Endodermal cell (in vitro differentiated cells): Measurements from ENCODE around the gene ADAM22. TPM values are rescaled to one million over a fixed set of nuclear protein-coding genes. Genes with fewer than 3 reads are reported as not detected.
"Not testable (repeated sequence)": the region's sequence is repeated elsewhere in the genome, so short reads cannot be mapped to it uniquely, and the experiment has no call there.

ENCODE experiments used
- DNase-seq: peaks from one replicate; pipeline ENCODE4 v3.0.0-alpha.2; 2017
- H3K27ac ChIP-seq: 2 replicates; pipeline ENCODE4 v1.5.1; 2013; ENCODE audit warnings: mild to moderate bottlenecking, low read depth, low read length, moderate library complexity
- H3K27me3 ChIP-seq: 2 replicates; pipeline ENCODE4 v1.6.1; 2013; ENCODE audit warnings: mild to moderate bottlenecking, low read length, moderate library complexity; ENCODE audit not compliant: insufficient read depth, control insufficient read depth, poor library complexity, severe bottlenecking
- H3K36me3 ChIP-seq: 2 replicates; pipeline ENCODE4 v1.7.0; 2013; ENCODE audit warnings: mild to moderate bottlenecking, low read length, moderate library complexity; ENCODE audit not compliant: control insufficient read depth, insufficient read depth
- H3K4me1 ChIP-seq: one replicate; pipeline ENCODE4 v1.7.0; 2013; ENCODE audit warnings: low read length; ENCODE audit not compliant: control insufficient read depth, insufficient read depth
- H3K4me3 ChIP-seq: 2 replicates; pipeline ENCODE4 v1.5.1; 2013; ENCODE audit warnings: mild to moderate bottlenecking, low read length, moderate library complexity
- H3K9ac ChIP-seq: 2 replicates; pipeline ENCODE4 v1.6.1; 2013; ENCODE audit warnings: mild to moderate bottlenecking, low read length, moderate library complexity; ENCODE audit not compliant: poor library complexity, severe bottlenecking; ENCODE audit errors: extremely low read depth
- H3K9me3 ChIP-seq: 2 replicates; pipeline ENCODE4 v1.6.1; 2013; ENCODE audit warnings: mild to moderate bottlenecking, low read length, moderate library complexity; ENCODE audit not compliant: control insufficient read depth
- H3K27ac Mint-ChIP-seq: 2 replicates; pipeline ENCODE4 v1.8.0; 2020; ENCODE audit warnings: mixed read lengths
- H3K27me3 Mint-ChIP-seq: 2 replicates; pipeline ENCODE4 v1.8.0; 2021; ENCODE audit warnings: mild to moderate bottlenecking, mixed read lengths; ENCODE audit not compliant: insufficient read depth
- H3K36me3 Mint-ChIP-seq: 2 replicates; pipeline ENCODE4 v1.8.0; 2020; ENCODE audit warnings: low read depth, mixed read lengths
- H3K4me1 Mint-ChIP-seq: 2 replicates; pipeline ENCODE4 v1.8.0; 2020; ENCODE audit warnings: mixed read lengths
- H3K4me3 Mint-ChIP-seq: 2 replicates; pipeline ENCODE4 v1.8.0; 2020; ENCODE audit warnings: mild to moderate bottlenecking, moderate library complexity, mixed read lengths
- H3K9me3 Mint-ChIP-seq: 2 replicates; pipeline ENCODE4 v1.8.0; 2020; ENCODE audit warnings: mild to moderate bottlenecking, mixed read lengths
- WGBS, 2 experiments: methylation state at CpG; one replicate each; pipeline versions ENCODE4 v1.1.5 to v1.1.7; 2013; ENCODE audit warnings: missing lambda C conversion rate in 2 of 2, mixed read lengths in 1 of 2; ENCODE audit not compliant: insufficient coverage in 1 of 2, insufficient read length in 1 of 2; 5-methylcytosine and 5-hydroxymethylcytosine counted together
- total RNA-seq, 2 donors: library from RNA; stranded (reverse); fragmentation: NEBNext Ultra II Directional in 1 of 2; extraction: Animal tissue kit (Norgen Biotek cat#: 25700) in 1 of 2; gene quantifications; 2 replicates in 1 of 2; 3 replicates in 1 of 2; pipeline ENCODE4 v1.2.1, GENCODE V29; 2021
- TF ChIP-seq, protein P1 (sequence below): fragments of 200-600 bp; sonication (generic); conservative IDR thresholded peaks from 2 replicates; pipeline ENCODE4 v1.5.0; 2021; ENCODE audit warnings: antibody characterized with exemption, mild to moderate bottlenecking

The ADAM22 gene
- total RNA-seq, 2 donors from 2014 or later: 10.9 to 11.5 TPM

DNA sequence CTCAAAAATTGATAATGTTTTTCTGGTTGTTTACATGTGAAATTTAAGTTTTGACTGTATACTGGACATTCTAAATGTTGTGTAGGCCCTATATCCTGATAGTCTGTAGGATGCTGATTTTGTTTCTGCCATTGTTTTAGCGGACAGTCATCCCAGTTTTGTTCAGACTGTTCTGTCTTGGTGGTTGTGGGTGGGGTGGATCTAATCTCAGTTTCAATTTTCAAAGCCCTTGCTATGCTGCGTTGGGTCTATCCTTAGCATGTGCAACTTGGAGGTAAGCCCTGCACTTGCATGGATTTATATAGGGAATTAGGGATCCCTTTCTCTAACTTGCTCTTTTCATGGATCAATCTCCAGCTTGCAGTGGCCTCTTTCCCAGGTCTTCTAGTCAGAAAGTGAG, 38.7 kb upstream of the ADAM22 start:
- Mint-ChIP-seq H3K4me3 (no peak overlapping the region), H3K27me3 (no peaks in the 10 kb centered on the region), H3K36me3 (peaks cover 66% of the 10 kb centered on the region), H3K4me1 (no peaks in the 10 kb centered on the region), H3K9me3 (no peaks in the 10 kb centered on the region), H3K27ac (no peak overlapping the region)
- no peak overlapping the region for H3K27ac ChIP-seq
- no peak for DNase-seq
- no peak overlapping the region for H3K4me3 ChIP-seq
- no peaks in the 10 kb centered on the region for H3K9me3 ChIP-seq
- no peaks in the 10 kb centered on the region for H3K4me1 ChIP-seq
- H3K36me3 ChIP-seq: peaks cover 92% of the 10 kb centered on the region
- no peak overlapping the region for H3K9ac ChIP-seq
- WGBS, 2 experiments: 99 to 100% methylated on average over 2 of the region's 2 CpGs
- TF ChIP-seq, protein P1, sequence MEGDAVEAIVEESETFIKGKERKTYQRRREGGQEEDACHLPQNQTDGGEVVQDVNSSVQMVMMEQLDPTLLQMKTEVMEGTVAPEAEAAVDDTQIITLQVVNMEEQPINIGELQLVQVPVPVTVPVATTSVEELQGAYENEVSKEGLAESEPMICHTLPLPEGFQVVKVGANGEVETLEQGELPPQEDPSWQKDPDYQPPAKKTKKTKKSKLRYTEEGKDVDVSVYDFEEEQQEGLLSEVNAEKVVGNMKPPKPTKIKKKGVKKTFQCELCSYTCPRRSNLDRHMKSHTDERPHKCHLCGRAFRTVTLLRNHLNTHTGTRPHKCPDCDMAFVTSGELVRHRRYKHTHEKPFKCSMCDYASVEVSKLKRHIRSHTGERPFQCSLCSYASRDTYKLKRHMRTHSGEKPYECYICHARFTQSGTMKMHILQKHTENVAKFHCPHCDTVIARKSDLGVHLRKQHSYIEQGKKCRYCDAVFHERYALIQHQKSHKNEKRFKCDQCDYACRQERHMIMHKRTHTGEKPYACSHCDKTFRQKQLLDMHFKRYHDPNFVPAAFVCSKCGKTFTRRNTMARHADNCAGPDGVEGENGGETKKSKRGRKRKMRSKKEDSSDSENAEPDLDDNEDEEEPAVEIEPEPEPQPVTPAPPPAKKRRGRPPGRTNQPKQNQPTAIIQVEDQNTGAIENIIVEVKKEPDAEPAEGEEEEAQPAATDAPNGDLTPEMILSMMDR: no peak
- H3K27me3 ChIP-seq: no peaks in the 10 kb centered on the region

DNA sequence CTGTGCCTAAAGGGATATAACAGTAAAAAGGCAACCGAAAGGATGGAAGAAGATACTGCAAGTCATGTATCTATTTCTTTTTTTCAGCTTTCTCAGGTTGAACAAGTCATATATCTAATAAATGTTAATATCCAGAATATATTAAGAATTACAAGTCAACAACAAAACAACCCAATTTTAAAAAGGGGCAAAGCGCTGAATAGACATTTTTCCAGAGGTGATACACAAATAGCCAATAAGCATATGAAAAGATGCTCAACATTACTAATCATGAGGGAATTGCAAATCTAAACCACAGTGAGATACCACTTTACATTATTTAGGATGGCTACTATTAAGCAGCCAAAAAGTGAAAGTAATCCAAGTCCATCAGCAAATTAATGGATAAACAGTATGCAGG, 34.8 kb upstream of the ADAM22 start:
- Mint-ChIP-seq H3K27me3 (no peaks in the 10 kb centered on the region), H3K36me3 (peaks cover 70% of the 10 kb centered on the region), H3K9me3 (no peaks in the 10 kb centered on the region), H3K27ac (no peak overlapping the region), H3K4me1 (no peaks in the 10 kb centered on the region), H3K4me3 (no peak overlapping the region)
- Histone ChIP-seq H3K27me3 (no peaks in the 10 kb centered on the region), H3K27ac (no peak overlapping the region), H3K9me3 (no peaks in the 10 kb centered on the region), H3K4me3 (no peak overlapping the region), H3K4me1 (no peaks in the 10 kb centered on the region), H3K9ac (no peak overlapping the region), H3K36me3 (peaks cover 77% of the 10 kb centered on the region)
- no peak for DNase-seq
- TF ChIP-seq, protein P1: no peak
- WGBS, 2 experiments: 95 to 100% methylated on average over 1 to 2 of the region's 2 CpGs

DNA sequence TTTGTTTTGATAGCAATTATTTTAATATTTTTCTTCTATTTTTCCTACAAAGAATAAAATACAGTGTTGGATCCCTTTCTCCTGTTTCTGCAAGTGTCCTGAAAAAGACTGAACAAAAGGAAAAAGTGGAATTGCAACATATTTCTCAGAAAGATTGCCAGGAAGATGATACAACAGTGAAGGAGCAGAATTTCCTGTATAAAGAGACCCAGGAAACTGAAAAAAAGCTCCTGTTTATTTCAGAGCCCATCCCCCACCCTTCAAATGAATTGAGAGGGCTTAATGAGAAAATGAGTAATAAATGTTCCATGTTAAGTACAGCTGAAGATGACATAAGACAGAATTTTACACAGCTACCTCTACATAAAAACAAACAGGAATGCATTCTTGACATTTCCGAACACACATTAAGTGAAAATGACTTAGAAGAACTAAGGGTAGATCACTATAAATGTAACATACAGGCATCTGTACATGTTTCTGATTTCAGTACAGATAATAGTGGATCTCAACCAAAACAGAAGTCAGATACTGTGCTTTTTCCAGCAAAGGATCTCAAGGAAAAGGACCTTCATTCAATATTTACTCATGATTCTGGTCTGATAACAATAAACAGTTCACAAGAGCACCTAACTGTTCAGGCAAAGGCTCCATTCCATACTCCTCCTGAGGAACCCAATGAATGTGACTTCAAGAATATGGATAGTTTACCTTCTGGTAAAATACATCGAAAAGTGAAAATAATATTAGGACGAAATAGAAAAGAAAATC, 26.7 kb upstream of the ADAM22 start:
- not testable (repeated sequence) for H3K9ac ChIP-seq, H3K4me1 ChIP-seq, H3K4me1 Mint-ChIP-seq, H3K27ac Mint-ChIP-seq, H3K4me3 ChIP-seq, H3K4me3 Mint-ChIP-seq, H3K27ac ChIP-seq, H3K27me3 ChIP-seq, H3K27me3 Mint-ChIP-seq, H3K9me3 ChIP-seq, H3K9me3 Mint-ChIP-seq, DNase-seq
- 97 to 100% methylated on average over 1 to 3 of the region's 3 CpGs for WGBS, 2 experiments
- peaks cover 36% of the 10 kb centered on the region for H3K36me3 ChIP-seq
- H3K36me3 Mint-ChIP-seq: peaks cover 35% of the 10 kb centered on the region
